ENCODE results near the gene SNRNP70.
A peak's percentile ranks its signal among the peaks of the same experiment; 100 is the strongest.
"Not testable (repeated sequence)": the region's sequence is repeated elsewhere in the genome, so short reads cannot be mapped to it uniquely, and the experiment has no call there.

Gene SNRNP70

DNA sequence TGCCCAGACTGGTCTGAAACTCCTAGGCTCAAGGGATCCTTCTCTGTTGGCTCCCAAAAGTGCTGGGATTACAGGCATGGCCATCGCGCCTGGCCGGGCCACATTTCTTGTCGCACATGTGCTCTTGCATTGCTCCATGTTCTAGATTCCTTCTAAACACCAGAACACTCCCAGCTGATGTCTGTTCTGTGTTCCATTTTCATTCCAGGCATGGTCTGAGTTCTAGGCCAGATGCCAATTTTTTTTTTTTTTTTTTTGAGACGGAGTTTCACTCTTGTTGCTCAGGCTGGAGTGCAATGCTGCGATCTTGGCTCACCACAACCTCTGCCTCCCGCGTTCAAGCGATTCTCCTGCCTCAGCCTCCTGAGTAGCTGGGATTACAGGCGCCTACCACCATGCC is 36.6 kb downstream of the SNRNP70 start:
- not testable (repeated sequence) for DNase-seq

DNA sequence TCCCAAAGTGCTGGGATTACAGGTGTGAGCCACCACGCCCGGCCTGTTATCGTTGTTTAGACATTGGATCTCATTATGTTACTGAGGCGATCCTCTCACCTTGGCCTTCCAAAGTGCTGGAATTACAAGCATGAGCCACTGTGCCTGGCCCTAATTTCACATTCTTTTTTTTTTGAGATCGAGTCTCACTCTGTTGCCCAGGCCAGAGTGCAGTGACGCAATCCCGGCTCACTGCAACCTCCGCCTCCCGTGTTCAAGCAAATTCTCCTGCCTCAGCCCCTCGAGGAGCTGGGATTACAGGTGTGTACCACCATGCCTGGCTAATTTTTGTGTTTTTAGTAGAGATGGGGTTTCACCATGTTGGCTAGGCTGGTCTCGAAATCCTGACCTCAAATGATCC is 38.0 kb downstream of the SNRNP70 start:
- DNase-seq = not testable (repeated sequence)

DNA sequence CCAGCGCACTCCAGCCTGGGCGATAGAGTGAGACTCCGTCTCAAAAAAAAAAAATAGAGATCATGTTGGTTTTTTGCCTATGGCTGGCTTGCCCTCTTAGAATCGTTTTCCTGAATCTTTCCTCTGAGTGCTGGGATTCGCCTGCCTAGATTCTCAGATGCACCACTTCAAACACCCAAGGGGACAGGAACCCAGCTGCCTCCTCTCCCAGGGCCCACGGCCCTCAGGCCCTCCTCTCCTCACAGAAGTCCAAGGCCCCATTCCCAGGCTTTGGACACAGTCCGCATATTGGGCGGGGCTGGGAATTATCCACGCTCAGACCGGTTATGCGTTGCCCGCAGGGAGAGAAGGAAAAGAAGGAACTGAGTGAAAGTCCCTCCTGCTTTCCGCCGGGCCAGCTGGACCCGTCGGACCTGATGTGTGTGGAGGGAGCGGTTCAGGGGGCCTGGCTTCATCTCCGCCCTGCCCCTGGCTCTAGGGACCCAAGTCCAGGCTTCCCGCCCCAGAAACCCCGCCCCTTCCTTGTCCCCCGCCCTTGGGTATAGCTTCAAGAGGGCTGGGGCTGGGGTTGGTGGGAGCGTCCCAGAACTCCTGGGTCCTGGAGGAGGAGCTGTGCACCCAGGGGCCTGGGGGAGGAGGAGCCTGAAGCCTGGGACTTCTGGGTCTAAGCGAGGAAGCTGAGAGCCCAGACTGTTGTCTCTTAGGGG is 39.9 kb downstream of the SNRNP70 start:
- no peak for DNase-seq

DNA sequence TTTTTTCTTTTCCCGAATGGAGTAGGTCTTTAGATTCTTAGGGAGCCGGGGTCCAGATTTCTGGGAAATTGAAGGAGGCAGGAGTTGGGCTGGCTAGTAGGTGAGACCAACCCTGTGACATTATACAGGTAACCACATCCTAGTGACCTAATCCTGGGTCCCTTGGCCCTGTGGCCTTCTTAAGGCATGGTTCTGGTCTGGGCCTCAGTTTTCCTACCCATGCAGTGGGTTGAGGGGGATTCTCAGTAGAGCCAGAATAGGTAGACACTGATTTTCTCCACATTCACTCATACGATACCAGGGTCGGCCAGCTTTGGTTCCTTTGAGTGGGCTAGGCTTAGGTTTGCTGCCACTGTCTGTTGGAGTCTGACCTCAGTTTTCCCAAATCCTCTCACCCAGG is 41.3 kb downstream of the SNRNP70 start:
- DNase-seq = no peak

DNA sequence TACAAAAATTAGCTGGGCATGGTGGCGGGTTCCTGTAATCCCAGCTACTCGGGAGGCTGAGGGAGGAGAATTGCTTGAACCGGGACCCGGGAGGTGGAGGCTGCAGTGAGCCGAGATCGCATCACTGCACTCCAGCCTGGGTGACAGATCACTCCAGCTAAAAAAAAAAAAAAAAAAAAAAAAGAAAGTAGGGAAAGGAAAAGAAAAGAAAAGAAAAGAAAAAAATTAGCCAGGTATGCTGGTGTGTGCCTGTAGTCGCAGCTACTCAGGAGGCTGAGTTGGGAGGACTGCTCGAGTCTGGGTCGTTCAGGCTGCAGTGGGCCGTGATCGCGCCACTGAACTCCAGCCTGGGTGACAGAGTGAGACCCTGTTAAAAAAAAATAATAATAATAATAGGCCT is 42.0 kb downstream of the SNRNP70 start:
- not testable (repeated sequence) for DNase-seq

DNA sequence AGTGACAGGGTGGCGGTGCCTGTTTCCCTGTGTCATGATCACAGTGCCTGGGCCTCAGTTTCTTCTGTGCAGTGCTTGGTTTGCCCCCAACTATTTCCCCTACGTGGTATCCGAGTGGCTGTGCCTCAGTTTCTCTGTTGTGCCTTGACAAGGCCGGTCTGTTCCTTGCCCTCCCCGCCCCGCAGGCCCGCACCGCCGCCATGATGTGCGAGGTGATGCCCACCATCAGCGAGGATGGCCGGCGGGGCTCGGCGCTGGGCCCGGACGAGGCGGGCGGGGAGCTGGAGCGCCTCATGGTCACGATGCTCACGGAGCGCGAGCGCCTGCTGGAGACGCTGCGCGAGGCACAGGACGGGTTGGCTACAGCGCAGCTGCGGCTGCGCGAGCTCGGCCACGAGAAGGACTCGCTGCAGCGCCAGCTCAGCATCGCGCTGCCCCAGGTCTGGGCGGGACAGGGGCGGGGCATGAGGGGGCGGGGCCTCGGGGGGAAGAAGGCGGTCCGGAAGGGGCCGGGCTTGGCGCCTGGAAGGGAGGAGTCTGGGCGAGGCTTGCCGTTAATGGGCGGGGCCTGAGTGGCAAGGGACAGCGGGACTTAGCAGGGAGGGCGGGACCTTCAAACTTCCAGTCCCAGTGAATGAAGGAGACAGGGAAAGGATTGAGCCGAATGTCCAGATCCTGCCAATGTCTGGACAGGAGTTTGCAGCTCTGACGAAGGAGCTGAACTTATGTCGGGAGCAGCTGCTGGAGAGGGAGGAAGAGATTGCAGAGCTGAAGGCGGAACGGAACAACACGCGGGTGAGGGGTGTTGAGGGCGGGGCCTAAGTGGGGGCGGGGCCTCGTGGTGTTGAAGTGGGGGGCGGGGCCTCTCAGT is 42.7 kb downstream of the SNRNP70 start:
- DNase-seq = peak; percentile 93

DNA sequence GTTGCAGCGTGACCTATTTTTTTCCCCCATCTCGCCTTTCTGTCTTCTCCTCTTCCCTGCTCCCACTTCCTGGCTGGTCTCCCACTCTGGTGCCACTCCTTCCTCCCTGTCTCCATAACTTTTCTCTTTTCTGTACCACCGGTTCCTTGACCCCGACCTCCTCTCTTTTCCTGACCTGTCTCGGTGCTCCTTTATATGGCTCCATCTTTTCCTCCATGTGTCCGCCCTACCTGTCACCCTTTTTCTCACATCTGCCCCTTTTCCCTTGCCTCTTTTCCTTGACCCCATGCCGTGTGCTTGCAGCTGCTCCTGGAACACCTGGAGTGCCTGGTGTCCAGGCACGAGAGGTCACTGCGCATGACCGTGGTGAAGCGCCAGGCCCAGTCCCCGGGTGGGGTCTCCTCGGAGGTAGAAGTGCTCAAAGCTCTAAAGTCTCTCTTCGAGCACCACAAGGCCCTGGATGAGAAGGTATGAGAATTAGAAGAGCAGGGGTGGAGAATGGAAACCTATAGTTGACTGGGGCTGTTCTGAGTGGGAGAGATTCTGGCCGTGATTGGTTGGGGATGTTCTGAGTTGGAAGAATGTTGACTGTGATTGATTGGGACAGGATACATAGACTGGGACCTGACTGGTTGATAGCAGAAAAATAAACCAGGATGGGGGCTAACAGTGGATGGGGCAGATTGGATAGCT is 43.4 kb downstream of the SNRNP70 start:
- no peak for DNase-seq

DNA sequence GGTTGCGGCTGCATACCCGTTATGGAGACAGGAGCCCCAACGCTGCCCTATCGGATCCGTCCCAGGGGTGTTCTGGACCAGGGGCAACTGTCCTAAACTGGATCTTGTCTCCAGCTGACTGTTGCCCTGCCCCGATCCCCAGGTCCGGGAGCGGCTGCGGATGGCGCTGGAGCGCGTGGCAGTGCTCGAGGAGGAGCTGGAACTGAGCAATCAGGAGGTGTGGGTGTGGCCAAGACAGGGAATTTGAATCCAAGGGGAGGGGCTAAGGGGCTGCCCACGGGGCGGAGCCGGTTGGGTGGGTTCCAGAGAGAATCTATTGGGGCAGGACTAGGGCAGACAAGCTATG is 44.0 kb downstream of the SNRNP70 start:
- DNase-seq = no peak

DNA sequence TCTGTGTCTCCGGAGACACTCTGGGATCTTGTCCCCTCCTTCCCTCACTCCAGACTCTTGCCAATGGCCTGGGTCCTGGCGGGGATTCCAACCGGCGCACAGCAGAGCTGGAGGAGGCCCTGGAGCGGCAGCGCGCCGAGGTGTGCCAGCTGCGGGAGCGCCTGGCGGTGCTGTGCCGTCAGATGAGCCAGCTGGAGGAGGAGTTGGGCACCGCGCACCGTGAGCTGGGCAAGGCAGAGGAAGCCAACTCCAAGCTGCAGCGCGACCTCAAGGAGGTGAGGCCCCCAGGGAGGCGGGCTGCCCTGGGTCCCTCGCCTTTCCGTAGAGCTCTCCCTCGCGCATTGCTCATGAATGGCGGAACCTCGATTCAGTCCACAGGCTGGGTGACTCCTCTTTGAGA is 45.1 kb downstream of the SNRNP70 start:
- DNase-seq = no peak

DNA sequence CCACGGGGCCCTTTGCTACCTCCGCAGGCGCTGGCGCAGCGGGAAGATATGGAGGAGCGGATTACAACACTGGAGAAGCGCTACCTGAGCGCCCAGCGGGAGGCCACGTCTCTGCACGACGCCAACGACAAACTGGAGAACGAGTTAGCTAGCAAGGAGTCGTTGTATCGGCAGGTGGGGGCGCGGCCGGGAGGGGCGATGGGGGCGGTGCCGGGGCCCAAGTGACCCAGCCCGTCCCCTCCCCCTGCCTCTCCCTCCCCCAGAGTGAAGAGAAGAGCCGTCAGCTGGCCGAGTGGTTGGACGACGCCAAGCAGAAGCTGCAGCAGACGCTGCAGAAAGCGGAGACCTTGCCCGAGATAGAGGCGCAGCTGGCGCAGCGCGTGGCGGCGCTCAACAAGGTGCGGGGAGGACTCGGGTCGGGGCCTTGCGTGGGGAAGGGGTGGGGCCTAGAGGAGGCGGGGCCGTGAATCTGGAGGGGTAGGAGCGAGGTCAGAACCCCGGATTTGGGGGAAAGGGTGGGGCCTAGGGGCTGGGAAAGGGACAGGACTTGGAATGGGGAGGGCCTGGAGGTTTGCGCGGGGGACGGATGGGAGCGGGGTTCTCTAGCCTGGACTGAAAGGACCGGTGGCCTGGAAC is 47.8 kb downstream of the SNRNP70 start:
- DNase-seq = peak; percentile 36

DNA sequence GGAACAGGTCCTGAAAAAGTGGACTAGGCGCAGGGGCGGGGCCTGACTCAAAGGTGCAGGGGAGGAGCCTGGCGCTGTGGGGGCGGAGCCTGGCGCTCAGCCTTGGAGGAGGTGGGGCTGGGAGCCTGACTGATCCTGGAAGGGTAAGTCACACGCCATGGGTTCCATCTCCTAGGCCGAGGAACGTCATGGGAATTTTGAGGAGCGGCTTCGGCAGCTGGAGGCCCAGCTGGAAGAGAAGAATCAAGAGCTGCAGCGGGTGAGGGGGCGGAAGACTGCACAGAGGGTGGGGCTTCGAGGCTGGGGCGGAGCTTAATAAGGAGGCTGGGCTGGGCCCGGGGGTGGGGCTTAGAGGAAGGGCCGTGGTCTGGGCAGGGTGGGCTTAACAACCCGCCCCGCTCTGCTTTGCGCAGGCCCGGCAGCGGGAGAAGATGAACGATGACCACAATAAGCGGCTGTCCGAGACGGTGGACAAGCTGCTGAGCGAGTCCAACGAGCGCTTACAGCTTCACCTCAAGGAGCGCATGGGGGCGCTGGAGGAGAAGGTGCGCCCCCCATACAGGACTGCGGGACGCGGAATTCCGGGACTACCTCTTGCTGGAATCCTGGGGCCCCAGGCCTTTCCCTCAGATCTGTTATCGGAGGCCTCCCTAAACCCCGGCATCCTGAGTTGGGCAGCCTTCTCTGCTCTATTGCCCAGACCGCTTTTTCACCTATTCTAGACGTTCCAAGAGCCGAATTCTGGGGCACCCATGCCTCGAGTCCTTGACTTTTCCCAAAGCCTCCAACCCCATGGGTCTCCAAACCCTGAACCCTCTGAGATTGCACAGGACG is 48.6 kb downstream of the SNRNP70 start:
- DNase-seq = peak; percentile 49

DNA sequence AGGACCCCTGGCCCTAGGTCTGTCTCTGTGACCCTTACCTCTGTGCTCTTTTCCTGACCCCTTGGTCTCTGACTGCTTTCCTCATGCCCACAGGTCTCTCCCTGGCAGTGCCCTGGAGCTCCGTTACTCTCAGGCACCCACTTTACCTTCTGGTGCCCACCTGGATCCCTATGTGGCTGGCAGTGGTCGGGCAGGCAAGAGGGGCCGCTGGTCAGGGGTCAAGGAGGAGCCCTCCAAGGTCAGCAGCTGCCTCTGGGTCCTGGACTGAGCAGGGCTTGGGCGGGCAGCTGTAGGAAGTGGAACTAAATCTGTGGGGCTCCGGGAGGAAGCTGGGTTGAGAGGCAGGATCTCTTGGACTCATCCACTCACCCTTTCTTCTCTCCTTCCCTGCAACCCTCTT is 50.4 kb downstream of the SNRNP70 start:
- no peak for DNase-seq

DNA sequence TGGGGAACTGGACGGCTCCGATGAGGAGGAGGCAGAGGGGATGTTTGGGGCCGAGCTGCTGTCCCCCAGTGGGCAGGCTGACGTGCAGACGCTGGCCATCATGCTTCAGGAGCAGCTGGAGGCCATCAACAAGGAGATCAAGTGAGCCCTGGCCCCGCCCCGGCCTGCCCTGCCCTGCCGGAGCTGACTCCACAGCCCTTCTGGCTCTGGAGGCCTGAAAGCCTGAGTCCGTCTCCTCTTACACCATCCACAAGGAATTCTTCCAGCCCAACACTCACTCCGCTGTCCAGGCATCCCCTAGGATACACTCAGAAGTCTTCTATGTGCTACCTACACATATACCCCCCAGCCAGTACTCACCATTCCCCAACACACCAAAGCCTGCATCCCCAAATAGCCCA is 51.5 kb downstream of the SNRNP70 start:
- DNase-seq = no peak

DNA sequence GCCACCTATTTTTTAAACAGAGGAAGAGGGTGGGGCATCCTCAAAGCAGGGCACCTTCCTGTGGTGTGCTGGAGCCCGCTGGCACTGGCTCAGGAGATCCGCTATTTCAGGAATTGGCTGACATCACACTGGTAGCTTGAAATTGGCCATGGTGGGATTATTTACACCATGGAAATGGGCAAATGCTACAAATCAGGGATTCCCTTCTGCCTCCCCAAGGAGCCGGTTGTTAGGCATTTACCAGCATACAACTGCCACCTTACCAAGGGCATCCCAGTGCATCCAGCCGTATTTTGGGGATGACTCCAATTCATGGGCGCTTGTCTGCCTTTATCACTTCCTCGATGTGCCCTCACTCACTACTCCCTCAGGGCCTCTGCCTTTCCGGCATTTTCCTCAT is 55.7 kb downstream of the SNRNP70 start:
- no peak for DNase-seq

DNA sequence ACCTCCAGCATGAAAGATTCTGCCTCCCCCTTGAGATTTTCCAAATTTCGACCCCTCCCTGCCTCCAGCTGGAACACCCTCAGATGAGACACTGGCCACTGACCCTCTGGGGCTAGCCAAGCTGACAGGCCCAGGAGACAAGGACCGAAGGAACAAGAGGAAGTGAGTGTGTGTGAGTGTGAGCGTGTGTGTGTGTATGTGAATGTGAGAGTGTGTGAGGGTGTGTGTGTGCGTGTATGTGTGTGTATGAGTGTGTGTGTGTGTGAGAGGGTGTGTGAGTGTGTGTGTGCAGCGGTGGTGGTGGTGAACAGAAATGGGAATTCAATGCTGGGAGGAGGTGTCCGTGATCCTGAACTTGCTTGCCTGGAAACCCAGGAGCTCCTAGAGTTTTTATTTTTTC is 56.1 kb downstream of the SNRNP70 start:
- no peak for DNase-seq

DNA sequence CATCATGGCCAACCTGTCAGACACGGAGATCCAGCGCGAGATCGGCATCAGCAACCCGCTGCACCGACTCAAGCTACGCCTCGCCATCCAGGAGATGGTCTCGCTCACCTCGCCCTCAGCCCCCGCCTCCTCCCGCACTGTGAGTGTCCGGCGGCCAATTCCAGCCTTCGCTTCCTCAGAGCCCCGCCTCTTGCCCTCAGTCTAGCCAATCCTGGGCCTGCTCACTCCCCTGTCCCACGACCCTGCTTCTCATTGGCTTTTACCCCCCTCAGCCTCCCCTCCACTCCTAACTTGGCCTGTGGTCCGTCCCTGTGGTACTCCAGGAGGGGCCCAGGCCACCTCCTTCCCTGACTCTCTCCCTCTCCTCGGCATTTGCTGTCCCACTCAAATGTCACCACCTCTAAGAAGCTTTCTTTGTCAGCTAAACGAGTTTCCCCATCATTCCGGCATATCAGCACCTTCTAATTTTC is 57.6 kb downstream of the SNRNP70 start:
- DNase-seq = peak; percentile 60

DNA sequence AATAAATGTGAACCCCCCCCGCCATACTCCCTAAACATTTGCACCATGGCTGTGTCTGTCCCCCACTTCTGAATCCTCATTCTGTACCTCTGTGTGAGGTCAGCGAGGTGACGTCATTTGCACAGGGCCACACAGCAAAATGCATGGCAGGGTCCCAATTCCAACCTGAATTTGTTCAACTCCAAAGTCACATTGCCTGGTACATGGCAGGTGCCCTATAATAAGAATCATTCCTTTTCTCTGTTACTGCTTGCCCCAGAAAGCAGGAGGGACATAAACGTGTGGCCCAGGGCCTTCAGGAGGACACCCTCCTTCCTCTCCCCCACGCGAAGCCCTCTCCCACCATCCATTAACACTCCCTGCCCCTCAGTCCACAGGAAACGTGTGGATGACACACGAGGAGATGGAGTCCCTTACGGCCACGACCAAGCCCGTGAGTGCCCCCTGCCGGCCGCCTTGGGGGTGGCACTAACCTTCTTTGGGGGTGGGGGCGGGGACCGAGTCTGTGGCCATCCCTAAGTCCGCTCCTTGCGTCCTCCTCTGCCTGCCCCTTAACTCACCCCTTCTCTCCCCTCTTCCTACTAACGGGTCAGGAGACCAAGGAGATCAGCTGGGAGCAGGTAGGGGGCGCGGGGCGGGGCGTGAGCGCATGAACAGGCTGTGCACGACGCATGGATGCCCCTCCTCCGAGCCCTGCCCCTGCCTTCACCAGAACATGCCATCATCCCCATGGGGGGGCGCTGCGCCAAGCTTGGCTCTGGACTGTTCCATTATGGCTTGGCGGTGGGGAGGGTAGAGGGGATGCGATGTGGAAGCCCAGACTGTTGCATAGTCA is 60.5 kb downstream of the SNRNP70 start:
- peak; percentile 80 for DNase-seq

DNA sequence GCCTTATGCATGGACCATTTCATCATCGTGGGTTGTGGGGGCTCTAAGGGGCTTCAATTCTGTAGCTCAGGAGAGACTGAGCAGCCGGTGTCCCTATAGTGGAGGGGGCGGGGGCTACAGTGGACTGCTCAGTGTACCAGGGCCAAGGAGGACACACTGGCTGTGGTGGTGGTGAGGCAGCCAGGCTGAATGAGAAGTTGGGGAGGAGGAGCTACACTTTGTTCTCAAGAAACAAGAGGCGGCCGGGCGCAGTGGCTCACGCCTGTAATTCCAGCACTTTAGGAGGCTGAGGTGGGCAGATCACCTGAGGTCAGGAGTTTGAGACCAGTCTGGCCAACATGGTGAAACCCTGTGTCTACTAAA is 61.1 kb downstream of the SNRNP70 start:
- not testable (repeated sequence) for DNase-seq

DNA sequence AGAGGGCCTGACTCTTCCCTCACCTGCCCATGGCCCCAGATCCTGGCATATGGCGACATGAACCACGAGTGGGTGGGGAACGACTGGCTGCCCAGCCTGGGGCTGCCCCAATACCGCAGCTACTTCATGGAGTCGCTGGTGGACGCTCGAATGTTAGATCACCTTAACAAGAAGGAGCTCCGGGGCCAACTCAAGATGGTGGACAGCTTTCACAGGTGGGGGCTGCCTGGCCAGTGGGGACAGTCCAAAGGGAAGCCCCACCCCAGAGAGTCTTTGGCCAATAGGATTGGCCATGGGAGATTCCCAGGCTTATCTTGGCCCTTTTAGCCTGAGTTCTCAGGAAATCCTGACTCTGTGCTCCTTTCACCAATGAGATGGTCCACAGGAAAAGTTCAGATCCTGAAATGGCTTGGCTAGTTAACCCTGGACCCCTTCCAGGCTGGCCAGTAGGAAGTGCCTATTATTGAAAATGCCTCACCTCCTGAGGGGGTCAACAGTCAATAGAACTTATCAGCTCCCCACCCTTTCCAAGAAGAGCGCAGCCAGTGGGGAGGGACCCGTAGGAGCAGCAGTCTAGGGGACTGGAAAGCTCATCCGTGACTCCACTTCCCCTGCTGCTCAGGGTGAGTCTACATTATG is 62.9 kb downstream of the SNRNP70 start:
- no peak for DNase-seq

DNA sequence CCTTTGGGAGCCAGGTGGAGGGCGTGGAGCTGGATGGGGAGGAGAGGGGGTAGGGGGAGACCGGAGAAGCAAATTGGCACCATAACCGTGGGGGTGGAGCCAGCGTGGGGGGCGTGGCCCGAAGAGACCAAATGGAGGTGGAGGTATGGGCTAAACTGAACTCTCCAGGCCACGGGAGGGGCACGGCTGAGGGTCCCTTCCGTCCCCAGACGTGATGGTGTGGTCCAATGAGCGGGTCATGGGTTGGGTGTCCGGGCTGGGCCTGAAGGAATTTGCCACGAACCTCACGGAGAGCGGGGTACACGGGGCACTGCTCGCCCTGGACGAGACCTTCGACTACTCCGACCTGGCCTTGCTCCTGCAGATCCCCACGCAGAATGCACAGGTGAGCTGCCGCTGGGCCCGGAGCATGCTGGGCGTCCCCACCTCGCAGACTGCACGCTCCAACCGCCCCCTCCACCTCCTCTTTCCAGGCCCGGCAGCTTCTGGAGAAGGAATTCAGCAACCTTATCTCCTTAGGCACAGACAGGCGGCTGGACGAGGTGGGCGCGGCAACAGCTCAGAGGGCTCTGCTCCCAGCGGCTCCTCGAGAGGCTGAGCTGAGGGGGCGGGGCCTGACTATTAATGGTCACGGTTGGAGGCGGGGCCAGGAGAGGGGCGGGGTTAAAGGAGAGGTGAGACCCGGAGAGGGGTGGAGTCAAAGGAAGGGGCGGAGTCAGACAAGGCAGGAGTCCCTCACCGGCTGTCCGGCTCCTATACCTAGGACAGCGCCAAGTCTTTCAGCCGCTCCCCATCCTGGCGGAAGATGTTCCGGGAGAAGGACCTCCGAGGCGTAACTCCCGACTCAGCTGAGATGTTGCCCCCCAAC is 63.8 kb downstream of the SNRNP70 start:
- peak; percentile 77 for DNase-seq

All from stimulated activated CD4-positive, alpha-beta T cell treated with anti-CD3 and anti-CD28 coated beads, Interleukin-12 subunit alpha, Interleukin-12 subunit beta, amount 100 ng/mL, for 4 hours (primary cell).